MM.1S (cell line): ENCODE measurements around the gene MYADML2.

Source experiments
- CTCF ChIP-seq: fragments of 300-600 bp; sonication (generic); IDR thresholded peaks from 2 replicates; pipeline ENCODE4 v1.5.1; 2016; ENCODE audit warnings: antibody characterized with exemption, low read length, mixed read lengths
- EZH2 ChIP-seq: fragments of 300-600 bp; sonication (generic); optimal IDR thresholded peaks from 2 replicates; pipeline ENCODE3; 2017; ENCODE audit warnings: low read depth, mild to moderate bottlenecking, antibody characterized with exemption, low read length, mixed read lengths
- EZH2phosphoT487 ChIP-seq: fragments of 300-600 bp; sonication (generic); IDR thresholded peaks from 2 replicates; pipeline ENCODE4 v1.6.1; 2018; ENCODE audit warnings: antibody characterized with exemption, low read length

- TF ChIP-seq CTCF (no peak), EZH2phosphoT487 (no peak), EZH2 (no peak)
Measured at GRCh38 chr17:81904600-81905423, 42.2 kb downstream of the MYADML2 start.
